H9 (cell line): ENCODE results near the gene THBS1. TPM values are rescaled to one million over a fixed set of nuclear protein-coding genes. Genes with fewer than 3 reads are reported as not detected.
A peak's percentile ranks its signal among the peaks of the same experiment; 100 is the strongest.

Experiments used
- DNase-seq: peaks from one replicate; pipeline ENCODE4 v3.0.0-alpha.2; 2017
- H2AFZ ChIP-seq: one replicate; pipeline ENCODE4 v1.6.1; 2013; ENCODE audit warnings: mild to moderate bottlenecking, low read length, control low read depth, moderate library complexity
- H2AK5ac ChIP-seq: 2 replicates; pipeline ENCODE4 v1.6.1; 2013; ENCODE audit warnings: low read length, control low read depth, mixed read lengths; ENCODE audit not compliant: insufficient read length
- H2BK120ac ChIP-seq: one replicate; pipeline ENCODE4 v1.6.1; 2013; ENCODE audit warnings: low read depth, mild to moderate bottlenecking, low read length, control low read depth, inconsistent platforms; ENCODE audit not compliant: poor library complexity, severe bottlenecking
- H2BK12ac ChIP-seq: 2 replicates; pipeline ENCODE4 v1.6.1; 2013; ENCODE audit warnings: low read length, control low read depth, mixed read lengths, low read depth; ENCODE audit not compliant: insufficient read length
- H2BK15ac ChIP-seq: 2 replicates; pipeline ENCODE4 v1.6.1; 2013; ENCODE audit warnings: low read depth, low read length, control low read depth
- H2BK20ac ChIP-seq: one replicate; pipeline ENCODE4 v1.6.1; 2013; ENCODE audit warnings: low read depth, mild to moderate bottlenecking, low read length, control low read depth, inconsistent platforms; ENCODE audit not compliant: poor library complexity, severe bottlenecking
- H2BK5ac ChIP-seq: 2 replicates; pipeline ENCODE4 v1.6.1; 2013; ENCODE audit warnings: low read length, control low read depth, mixed read lengths; ENCODE audit not compliant: insufficient read length
- H3K14ac ChIP-seq: 2 replicates; pipeline ENCODE4 v1.6.1; 2013; ENCODE audit warnings: low read length, control low read depth; ENCODE audit not compliant: insufficient read depth
- H3K18ac ChIP-seq: 2 replicates; pipeline ENCODE4 v1.6.1; 2013; ENCODE audit warnings: low read depth, mild to moderate bottlenecking, mixed read lengths, low read length, control low read depth; ENCODE audit not compliant: insufficient read length
- H3K23ac ChIP-seq: 2 replicates; pipeline ENCODE4 v1.6.1; 2013; ENCODE audit warnings: low read length, control low read depth, mixed read lengths, low read depth; ENCODE audit not compliant: insufficient read length
- H3K23me2 ChIP-seq: 2 replicates; pipeline ENCODE4 v1.6.1; 2013; ENCODE audit warnings: low read depth, mild to moderate bottlenecking, mixed read lengths, low read length, control low read depth; ENCODE audit not compliant: insufficient read length, poor library complexity, severe bottlenecking
- H3K27ac ChIP-seq: 2 replicates; pipeline ENCODE4 v1.5.1; 2013; ENCODE audit warnings: low read length, control low read depth, mixed read lengths, low read depth; ENCODE audit not compliant: insufficient read length
- H3K27me3 ChIP-seq: 2 replicates; pipeline ENCODE4 v1.6.1; 2013; ENCODE audit warnings: low read length, control low read depth, inconsistent platforms; ENCODE audit not compliant: insufficient read depth
- H3K4ac ChIP-seq: 2 replicates; pipeline ENCODE4 v1.6.1; 2013; ENCODE audit warnings: low read depth, mild to moderate bottlenecking, control low read depth, inconsistent platforms, low read length, moderate library complexity
- H3K4me1 ChIP-seq: 2 replicates; pipeline ENCODE4 v1.6.1; 2013; ENCODE audit warnings: low read length, control low read depth, inconsistent platforms; ENCODE audit not compliant: insufficient read depth
- H3K4me2 ChIP-seq: 2 replicates; pipeline ENCODE4 v1.6.1; 2013; ENCODE audit warnings: low read length, control low read depth, mixed read lengths; ENCODE audit not compliant: insufficient read length, insufficient read depth
- H3K56ac ChIP-seq: 2 replicates; pipeline ENCODE4 v1.6.1; 2013; ENCODE audit warnings: low read depth, mild to moderate bottlenecking, mixed read lengths, low read length, control low read depth; ENCODE audit not compliant: insufficient read length
- H3K79me1 ChIP-seq: 2 replicates; pipeline ENCODE4 v1.6.1; 2013; ENCODE audit warnings: low read depth, mild to moderate bottlenecking, moderate library complexity, low read length, control low read depth, inconsistent platforms; ENCODE audit not compliant: insufficient read depth, poor library complexity, severe bottlenecking
- H3K79me2 ChIP-seq: 2 replicates; pipeline ENCODE4 v1.6.1; 2013; ENCODE audit warnings: low read length, control low read depth, inconsistent platforms; ENCODE audit not compliant: insufficient read depth
- H3K9ac ChIP-seq: 2 replicates; pipeline ENCODE4 v1.6.1; 2013; ENCODE audit warnings: low read length, control low read depth, mixed read lengths; ENCODE audit not compliant: insufficient read length; ENCODE audit errors: extremely low read depth
- H3K9me3 ChIP-seq: one replicate; pipeline ENCODE4 v1.6.1; 2013; ENCODE audit warnings: low read depth, low read length, inconsistent platforms; ENCODE audit not compliant: control insufficient read depth
- H3T11ph ChIP-seq: one replicate; pipeline ENCODE4 v1.6.1; 2013; ENCODE audit warnings: mild to moderate bottlenecking, low read length, control low read depth, inconsistent platforms
- H4K20me1 ChIP-seq: one replicate; pipeline ENCODE4 v1.6.1; 2013; ENCODE audit not compliant: control insufficient read depth, insufficient read length, insufficient read depth
- H4K5ac ChIP-seq: 2 replicates; pipeline ENCODE4 v1.6.1; 2013; ENCODE audit warnings: low read depth, mild to moderate bottlenecking, mixed read lengths, low read length, control low read depth; ENCODE audit not compliant: insufficient read length
- H4K8ac ChIP-seq: replicated peaks from 2 replicates; pipeline ENCODE4 v1.6.1; 2013; ENCODE audit warnings: low read length, control low read depth, mixed read lengths, low read depth; ENCODE audit not compliant: insufficient read length
- H4K91ac ChIP-seq: 2 replicates; pipeline ENCODE4 v1.6.1; 2013; ENCODE audit warnings: low read depth, mild to moderate bottlenecking, moderate library complexity, mixed read lengths, low read length, control low read depth; ENCODE audit not compliant: insufficient read length
- H3K27ac Mint-ChIP-seq, 3 experiments: 2 replicates in 2 of 3; 3 replicates in 1 of 3; pipeline ENCODE4 v1.8.0; 2020 to 2021; ENCODE audit warnings: mixed read lengths in 3 of 3, mild to moderate bottlenecking in 1 of 3, moderate library complexity in 1 of 3
- H3K27me3 Mint-ChIP-seq: 2 replicates; pipeline ENCODE4 v1.8.0; 2021; ENCODE audit warnings: low read depth, mild to moderate bottlenecking, moderate library complexity, mixed read lengths
- H3K36me3 Mint-ChIP-seq, 3 experiments: 2 replicates in 2 of 3; 3 replicates in 1 of 3; pipeline ENCODE4 v1.8.0; 2020 to 2021; ENCODE audit warnings: low read depth in 3 of 3, mixed read lengths in 3 of 3; ENCODE audit not compliant: insufficient read depth in 1 of 3
- H3K4me1 Mint-ChIP-seq, 2 experiments: 2 replicates each; pipeline ENCODE4 v1.8.0; 2020; ENCODE audit warnings: mixed read lengths in 2 of 2
- H3K4me3 Mint-ChIP-seq, 2 experiments: 2 replicates in 1 of 2; 3 replicates in 1 of 2; pipeline ENCODE4 v1.8.0; 2020 to 2021; ENCODE audit warnings: mild to moderate bottlenecking in 2 of 2, mixed read lengths in 2 of 2, moderate library complexity in 1 of 2
- H3K9me3 Mint-ChIP-seq, 2 experiments: 2 replicates in 1 of 2; 3 replicates in 1 of 2; pipeline ENCODE4 v1.8.0; 2020; ENCODE audit warnings: mild to moderate bottlenecking in 2 of 2, mixed read lengths in 2 of 2, moderate library complexity in 1 of 2
- CTCF ChIP-seq: fragments of 200-600 bp; sonication (generic); conservative IDR thresholded peaks from 3 replicates; pipeline ENCODE4 v1.8.0; 2021; ENCODE audit warnings: antibody characterized with exemption, mild to moderate bottlenecking
- total RNA-seq: library from RNA; stranded (reverse); gene quantifications from 2 replicates; pipeline ENCODE4 v1.2.1, GENCODE V29; 2021

THBS1 gene
- total RNA-seq, 1 experiment from 2014 or later, result 72.1 TPM

GRCh38 chr15:39554746-39555387, 26.0 kb upstream of the THBS1 start:
- H3K14ac ChIP-seq, result no peak overlapping the region
- no peak overlapping the region for H2BK5ac ChIP-seq
- H3K23ac ChIP-seq, result no peak overlapping the region
- H3T11ph ChIP-seq, result no peak overlapping the region
- no peaks in the 10 kb centered on the region for H4K20me1 ChIP-seq
- Mint-ChIP-seq H3K9me3 (no peaks in the 10 kb centered on the region), H3K27ac (peak overlapping the region in 2 of 3 experiments; percentile 22; a peak in 2 of 7 replicates), H3K4me1 (peaks cover 18 to 20% of the 10 kb centered on the region in 2 experiments), H3K4me3 (no peak overlapping the region), H3K36me3 (no peaks in the 10 kb centered on the region), H3K27me3 (no peaks in the 10 kb centered on the region; the same call in 1 of the 2 replicates)
- no peak overlapping the region for H4K91ac ChIP-seq
- H2BK120ac ChIP-seq, result no peak overlapping the region
- H3K56ac ChIP-seq, result no peak overlapping the region
- no peak overlapping the region for H2BK15ac ChIP-seq
- no peak overlapping the region for H3K9ac ChIP-seq
- no peak overlapping the region for H2BK20ac ChIP-seq
- H2AK5ac ChIP-seq, result no peak overlapping the region
- no peaks in the 10 kb centered on the region for H3K79me1 ChIP-seq
- no peak overlapping the region for H2AFZ ChIP-seq
- no peak overlapping the region for H2BK12ac ChIP-seq
- H4K8ac ChIP-seq, result no peak overlapping the region
- no peak overlapping the region for H3K27ac ChIP-seq
- no peak overlapping the region for H3K18ac ChIP-seq
- no peaks in the 10 kb centered on the region for H3K79me2 ChIP-seq
- no peaks in the 10 kb centered on the region for H3K23me2 ChIP-seq
- TF ChIP-seq CTCF, result no peak
- H3K27me3 ChIP-seq, result no peaks in the 10 kb centered on the region
- no peaks in the 10 kb centered on the region for H3K9me3 ChIP-seq
- no peak for DNase-seq
- no peaks in the 10 kb centered on the region for H3K4me1 ChIP-seq
- no peak overlapping the region for H3K4ac ChIP-seq
- H3K4me2 ChIP-seq, result no peak overlapping the region
- H4K5ac ChIP-seq, result no peak overlapping the region
